RCC 7860 (cell line): ENCODE results near the gene METTL8.
A peak's percentile ranks its signal among the peaks of the same experiment; 100 is the strongest.

Experiments used
- DNase-seq: peaks from one replicate; pipeline ENCODE4 v3.0.0-alpha.2; 2015; ENCODE audit warnings: low spot score
- FAIRE-seq: peaks from 2 replicates; lab custom pipeline; 2012; peaks lifted over from hg19 to GRCh38; lab: Jason Lieb, UNC

Gene METTL8

GRCh38 chr2:171347591-171348032 lies 86.2 kb downstream of the METTL8 start:
- DNase-seq (peak; percentile 88), FAIRE-seq (peak; percentile 74)

- FAIRE-seq, result no peak
Measured at GRCh38 chr2:171346723-171347557, 86.8 kb downstream of the METTL8 start.

GRCh38 chr2:171345971-171346722 lies 87.6 kb downstream of the METTL8 start:
- no peak for DNase-seq
- no peak for FAIRE-seq

More at GRCh38 chr2:171346723-171347557, 86.8 kb downstream of the METTL8 start:
- DNase-seq, result no peak

GRCh38 chr2:171344182-171344581 lies 89.6 kb downstream of the METTL8 start:
- FAIRE-seq, result no peak

GRCh38 chr2:171342067-171342413 lies 91.8 kb downstream of the METTL8 start:
- DNase-seq, result no peak
- FAIRE-seq, result no peak

More at GRCh38 chr2:171344182-171344581, 89.6 kb downstream of the METTL8 start:
- DNase-seq, result no peak

GRCh38 chr2:171341394-171342066 lies 92.3 kb downstream of the METTL8 start:
- FAIRE-seq (no peak), DNase-seq (no peak)

- no peak for DNase-seq
- FAIRE-seq, result no peak
Measured at GRCh38 chr2:171334946-171335345, 98.8 kb downstream of the METTL8 start.

- no peak for FAIRE-seq
- DNase-seq, result no peak
Measured at GRCh38 chr2:171334171-171334570, 99.6 kb downstream of the METTL8 start.

- FAIRE-seq, result no peak
- no peak for DNase-seq
Measured at GRCh38 chr2:171330155-171330956, 103.4 kb downstream of the METTL8 start.

GRCh38 chr2:171327043-171327496 lies 106.7 kb downstream of the METTL8 start:
- FAIRE-seq (no peak), DNase-seq (no peak)

- DNase-seq, result no peak
- no peak for FAIRE-seq
Measured at GRCh38 chr2:171325886-171326585, 107.8 kb downstream of the METTL8 start.

GRCh38 chr2:171323971-171324528 lies 109.7 kb downstream of the METTL8 start:
- FAIRE-seq (no peak), DNase-seq (no peak)

GRCh38 chr2:171322928-171323327 lies 110.9 kb downstream of the METTL8 start:
- DNase-seq (no peak), FAIRE-seq (no peak)

- FAIRE-seq, result no peak
- no peak for DNase-seq
Measured at GRCh38 chr2:171320731-171321130, 113.1 kb downstream of the METTL8 start.

GRCh38 chr2:171320208-171320621 lies 113.6 kb downstream of the METTL8 start:
- DNase-seq (no peak), FAIRE-seq (no peak)

GRCh38 chr2:171319164-171319810 lies 114.5 kb downstream of the METTL8 start:
- FAIRE-seq (no peak), DNase-seq (no peak)

GRCh38 chr2:171318463-171318934 lies 115.3 kb downstream of the METTL8 start:
- DNase-seq, result no peak
- FAIRE-seq, result no peak

- DNase-seq (no peak), FAIRE-seq (no peak)
Measured at GRCh38 chr2:171317492-171318125, 116.2 kb downstream of the METTL8 start.
